ENCODE data around the gene STRADA.

Gene STRADA

GRCh38 chr17:63696381-63696961 is 45.1 kb downstream of the STRADA start:
- in situ Hi-C loops (cut with MboI; ENCODE audit: low sequenced_read_pairs, unreplicated experiment), result no loop called here

GRCh38 chr17:63695889-63696288 is 45.7 kb downstream of the STRADA start:
- no peak for TF ChIP-seq CTCF (IDR thresholded peaks at IDR 0.05; ENCODE audit: borderline replicate concordance, control extremely low read depth, extremely low read depth, insufficient read depth, missing control alignments)
- in situ Hi-C loops (cut with MboI; ENCODE audit: low sequenced_read_pairs, unreplicated experiment), result no loop called here
- no peak for DNase-seq (ENCODE audit: low spot score)

More at GRCh38 chr17:63696381-63696961, 45.1 kb downstream of the STRADA start:
- peak; percentile 15 for TF ChIP-seq CTCF (IDR thresholded peaks at IDR 0.05; ENCODE audit: borderline replicate concordance, control extremely low read depth, extremely low read depth, insufficient read depth, missing control alignments)
- peak; percentile 66 for DNase-seq (ENCODE audit: low spot score)

- in situ Hi-C loops (cut with MboI; ENCODE audit: low sequenced_read_pairs, unreplicated experiment), result no loop called here
- no peak for DNase-seq (ENCODE audit: low spot score)
- TF ChIP-seq CTCF (IDR thresholded peaks at IDR 0.05; ENCODE audit: borderline replicate concordance, control extremely low read depth, extremely low read depth, insufficient read depth, missing control alignments), result no peak
These were observed 46.4 kb downstream of the STRADA start for GRCh38 chr17:63694950-63695773.

GRCh38 chr17:63694229-63694949 is 47.2 kb downstream of the STRADA start:
- no peak for TF ChIP-seq CTCF (IDR thresholded peaks at IDR 0.05; ENCODE audit: borderline replicate concordance, control extremely low read depth, extremely low read depth, insufficient read depth, missing control alignments)
- no peak for DNase-seq (ENCODE audit: low spot score)
- in situ Hi-C loops (cut with MboI; ENCODE audit: low sequenced_read_pairs, unreplicated experiment), result no loop called here

GRCh38 chr17:63693411-63694113 is 48.0 kb downstream of the STRADA start:
- in situ Hi-C loops (cut with MboI; ENCODE audit: low sequenced_read_pairs, unreplicated experiment), result no loop called here
- no peak for TF ChIP-seq CTCF (IDR thresholded peaks at IDR 0.05; ENCODE audit: borderline replicate concordance, control extremely low read depth, extremely low read depth, insufficient read depth, missing control alignments)
- no peak for DNase-seq (ENCODE audit: low spot score)

GRCh38 chr17:63692195-63692816 is 49.3 kb downstream of the STRADA start:
- in situ Hi-C loops (cut with MboI; ENCODE audit: low sequenced_read_pairs, unreplicated experiment), result no loop called here
- DNase-seq (ENCODE audit: low spot score), result no peak
- TF ChIP-seq CTCF (IDR thresholded peaks at IDR 0.05; ENCODE audit: borderline replicate concordance, control extremely low read depth, extremely low read depth, insufficient read depth, missing control alignments), result no peak

Data from GM13976 (cell line).